KOPT-K1 (cell line): ENCODE measurements around the gene HSF2BP.
"Not testable (repeated sequence)": the region's sequence is repeated elsewhere in the genome, so short reads cannot be mapped to it uniquely, and the experiment has no call there.

Experiments used
- H3K27ac ChIP-seq: fragments of 200-600 bp; sonication (generic); 2 replicates; pipeline ENCODE4 v1.5.1; 2016; ENCODE audit warnings: antibody characterized with exemption, mild to moderate bottlenecking, low read depth, low read length; ENCODE audit not compliant: poor library complexity, severe bottlenecking
- H3K36me3 ChIP-seq: fragments of 200-600 bp; sonication (generic); 2 replicates; pipeline ENCODE4 v1.5.1; 2017; ENCODE audit warnings: antibody characterized with exemption, mild to moderate bottlenecking, low read length, moderate library complexity; ENCODE audit not compliant: insufficient read depth
- H3K9me3 ChIP-seq: fragments of 200-600 bp; sonication (generic); 2 replicates; pipeline ENCODE4 v1.5.1; 2017; ENCODE audit warnings: antibody characterized with exemption, low read length, mild to moderate bottlenecking; ENCODE audit not compliant: insufficient read depth, poor library complexity, severe bottlenecking

The HSF2BP gene

DNA sequence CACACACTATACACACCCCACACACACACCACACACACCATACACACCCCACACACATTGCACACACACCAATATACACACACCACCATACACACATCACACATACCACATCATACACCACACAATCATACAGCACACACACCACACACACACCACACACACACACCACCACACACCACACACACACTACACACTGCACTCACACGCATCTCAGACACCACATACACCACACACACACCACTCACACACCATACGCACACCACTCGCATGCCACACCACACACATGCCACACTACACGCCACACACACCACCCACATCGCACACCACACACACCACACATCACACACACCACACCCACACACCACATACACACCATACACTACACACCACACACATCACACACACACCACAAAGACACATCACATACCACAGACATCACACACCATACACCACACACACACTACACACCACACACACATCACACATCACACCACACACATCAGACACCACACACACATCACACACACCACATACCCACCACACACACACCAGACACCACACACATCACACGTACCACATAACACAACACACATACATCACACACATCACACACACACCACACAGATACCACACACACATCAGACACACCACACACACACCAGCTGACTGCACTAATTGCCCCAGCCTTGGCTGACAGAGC lies 54.6 kb downstream of the HSF2BP start:
- no peaks in the 10 kb centered on the region for H3K36me3 ChIP-seq
- H3K27ac ChIP-seq = no peak overlapping the region
- H3K9me3 ChIP-seq = no peaks in the 10 kb centered on the region

DNA sequence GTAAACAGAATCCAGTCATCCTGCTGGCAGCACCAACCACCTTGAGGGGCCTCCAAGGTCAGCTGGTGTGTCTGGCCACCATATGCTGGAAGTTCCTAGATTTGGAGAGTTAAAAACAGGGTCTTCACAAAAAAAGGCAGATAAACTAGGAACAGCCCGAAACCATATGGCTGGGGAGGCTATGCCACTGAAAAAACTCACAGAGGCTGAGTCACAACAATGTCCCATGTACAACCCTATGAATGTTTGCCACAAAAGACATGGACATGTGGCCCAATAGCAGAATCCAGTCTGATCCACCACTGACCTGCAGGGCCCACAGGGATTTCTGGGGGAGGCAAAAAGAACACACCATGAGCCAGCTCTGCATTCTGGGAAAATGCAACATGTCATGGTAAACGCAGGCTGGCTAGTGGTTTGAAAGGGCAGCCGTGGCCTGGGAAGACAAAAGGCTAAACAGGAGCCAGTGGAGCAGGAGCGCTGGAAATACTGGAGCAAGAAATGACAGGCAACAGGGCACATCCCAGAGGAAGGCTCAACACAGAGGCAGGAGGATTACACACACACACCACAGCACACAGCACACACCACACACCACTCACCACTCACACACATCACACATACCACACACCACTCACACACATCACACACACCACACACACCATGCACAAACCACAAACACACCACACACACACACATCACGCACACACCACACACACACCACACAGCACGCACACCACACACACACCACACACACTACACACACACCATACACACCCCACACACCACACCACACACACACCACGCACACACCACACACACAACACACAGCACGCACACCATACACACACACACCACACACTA lies 55.4 kb downstream of the HSF2BP start:
- H3K36me3 ChIP-seq = no peaks in the 10 kb centered on the region
- H3K9me3 ChIP-seq = no peaks in the 10 kb centered on the region
- H3K27ac ChIP-seq = peak overlapping the region; percentile 42

- Histone ChIP-seq H3K9me3 (no peaks in the 10 kb centered on the region), H3K36me3 (no peaks in the 10 kb centered on the region), H3K27ac (peak overlapping the region; percentile 42)
Measured at GRCh38 chr21:43603233-43603626, 56.1 kb downstream of the HSF2BP start.

DNA sequence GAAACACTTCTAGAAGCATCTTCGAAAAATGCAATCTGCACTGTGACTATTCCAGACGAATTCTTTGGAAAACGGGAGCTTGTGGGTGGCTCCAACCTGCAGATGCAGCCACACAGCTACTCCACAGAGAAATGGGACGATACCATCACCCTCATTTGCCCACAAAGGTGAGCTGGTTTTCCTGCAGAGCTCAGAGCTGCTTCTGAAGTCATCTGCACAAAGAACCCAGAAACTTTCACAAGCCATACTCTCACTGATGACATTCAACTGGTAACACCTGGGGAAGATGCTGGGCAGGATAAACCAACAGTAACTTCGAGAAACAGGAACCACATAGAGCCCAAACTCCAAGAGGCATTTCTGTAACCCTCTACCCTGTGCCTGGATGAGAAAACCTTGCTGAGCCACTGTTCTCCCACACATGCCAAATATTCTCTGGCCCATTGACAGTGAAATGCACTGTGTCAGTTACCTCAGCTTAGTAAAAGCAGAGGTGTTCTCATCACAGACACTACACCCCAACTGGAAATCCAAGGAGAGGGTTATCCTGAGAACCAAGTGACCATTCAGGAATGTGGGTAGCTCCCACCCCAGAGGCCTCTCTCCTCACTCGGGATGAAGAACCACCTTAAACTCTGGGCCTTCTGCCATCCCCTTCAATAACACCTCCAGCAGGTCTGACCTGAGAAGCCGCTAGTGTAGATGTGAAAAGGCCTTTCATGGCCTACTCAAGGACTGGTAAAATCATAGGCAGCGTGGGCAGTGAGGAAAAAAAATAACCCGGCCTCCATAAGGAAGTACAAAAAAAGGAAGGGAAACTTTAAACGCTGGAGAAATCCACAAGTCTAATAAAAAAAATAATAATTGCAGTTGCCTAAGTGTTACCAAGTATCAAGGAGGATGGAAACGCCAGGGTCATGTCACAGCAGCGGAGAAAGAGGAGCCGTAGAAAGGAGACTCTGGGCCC lies 56.7 kb downstream of the HSF2BP start:
- no peaks in the 10 kb centered on the region for H3K36me3 ChIP-seq
- peak overlapping the region; percentile 42 for H3K27ac ChIP-seq
- no peaks in the 10 kb centered on the region for H3K9me3 ChIP-seq

DNA sequence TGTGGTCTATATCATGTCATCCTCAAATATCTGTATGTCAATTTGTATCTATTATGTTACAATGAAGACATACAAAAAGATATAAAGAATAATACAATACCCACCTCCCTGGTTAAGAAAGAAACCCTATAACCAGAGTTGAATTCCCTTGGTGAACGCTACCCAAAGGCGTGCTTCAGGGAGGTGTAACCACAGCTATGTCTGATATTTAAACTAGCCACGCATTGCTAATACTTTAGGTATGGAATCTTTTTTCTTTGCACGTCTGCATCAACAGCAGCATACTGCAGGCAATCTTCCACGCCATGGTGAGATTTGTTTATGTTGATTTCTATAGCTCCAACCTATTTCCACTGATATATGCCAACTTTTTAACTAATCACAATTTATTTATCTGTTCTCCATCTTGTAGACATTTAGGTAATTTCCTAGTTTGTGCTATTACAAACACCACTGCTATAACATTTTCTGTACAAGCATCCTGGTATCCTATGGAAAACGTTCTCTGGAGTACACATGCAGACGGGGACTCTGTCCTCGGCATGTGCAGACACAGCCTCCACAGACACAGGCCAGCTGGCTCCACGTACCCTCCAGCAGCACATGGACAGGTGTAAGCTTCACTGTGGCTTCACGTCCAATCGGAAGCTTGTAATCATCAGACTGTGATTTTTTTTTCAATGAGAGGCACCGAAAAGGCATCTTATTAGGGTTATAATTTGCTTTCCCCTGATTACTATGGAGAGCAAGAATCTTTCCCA lies 58.5 kb downstream of the HSF2BP start:
- H3K9me3 ChIP-seq = no peaks in the 10 kb centered on the region
- H3K36me3 ChIP-seq = no peaks in the 10 kb centered on the region
- no peak overlapping the region for H3K27ac ChIP-seq

- no peaks in the 10 kb centered on the region for H3K36me3 ChIP-seq
- no peak overlapping the region for H3K27ac ChIP-seq
- no peaks in the 10 kb centered on the region for H3K9me3 ChIP-seq
Measured at GRCh38 chr21:43599728-43600127, 59.6 kb downstream of the HSF2BP start.

DNA sequence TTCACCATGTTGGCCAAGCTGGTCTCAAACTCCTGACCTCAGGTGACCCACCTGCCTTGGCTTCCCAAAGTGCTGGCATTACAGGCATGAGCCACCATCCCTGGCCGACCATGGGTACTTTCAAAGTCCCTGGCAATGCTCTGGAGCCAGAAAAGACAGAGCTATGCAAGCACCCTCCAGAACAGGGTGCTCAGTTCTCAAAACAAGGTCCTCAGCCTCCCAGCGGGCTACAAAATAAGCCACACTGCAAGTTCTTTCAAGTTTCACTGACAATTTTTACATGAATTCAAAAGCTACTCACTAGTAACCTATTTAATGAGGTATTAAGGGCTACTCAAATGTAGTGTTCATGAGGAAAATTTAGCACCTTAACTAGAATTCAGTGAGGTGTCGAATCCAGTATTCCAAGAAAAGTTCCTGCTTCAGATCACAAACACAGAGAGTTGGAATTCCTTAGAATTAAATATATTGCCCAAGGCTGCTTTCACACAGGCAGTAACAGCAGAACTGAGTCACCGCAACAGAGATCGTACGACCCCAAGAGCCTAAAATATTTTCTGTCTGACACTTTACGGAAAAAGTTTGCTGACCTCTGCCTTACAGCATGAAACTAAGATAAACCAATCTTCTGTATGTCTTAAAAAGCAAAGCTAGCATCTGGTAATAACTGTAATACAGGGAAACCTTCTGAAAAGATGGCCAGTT lies 60.7 kb downstream of the HSF2BP start:
- no peaks in the 10 kb centered on the region for H3K9me3 ChIP-seq
- H3K27ac ChIP-seq = no peak overlapping the region
- no peaks in the 10 kb centered on the region for H3K36me3 ChIP-seq

DNA sequence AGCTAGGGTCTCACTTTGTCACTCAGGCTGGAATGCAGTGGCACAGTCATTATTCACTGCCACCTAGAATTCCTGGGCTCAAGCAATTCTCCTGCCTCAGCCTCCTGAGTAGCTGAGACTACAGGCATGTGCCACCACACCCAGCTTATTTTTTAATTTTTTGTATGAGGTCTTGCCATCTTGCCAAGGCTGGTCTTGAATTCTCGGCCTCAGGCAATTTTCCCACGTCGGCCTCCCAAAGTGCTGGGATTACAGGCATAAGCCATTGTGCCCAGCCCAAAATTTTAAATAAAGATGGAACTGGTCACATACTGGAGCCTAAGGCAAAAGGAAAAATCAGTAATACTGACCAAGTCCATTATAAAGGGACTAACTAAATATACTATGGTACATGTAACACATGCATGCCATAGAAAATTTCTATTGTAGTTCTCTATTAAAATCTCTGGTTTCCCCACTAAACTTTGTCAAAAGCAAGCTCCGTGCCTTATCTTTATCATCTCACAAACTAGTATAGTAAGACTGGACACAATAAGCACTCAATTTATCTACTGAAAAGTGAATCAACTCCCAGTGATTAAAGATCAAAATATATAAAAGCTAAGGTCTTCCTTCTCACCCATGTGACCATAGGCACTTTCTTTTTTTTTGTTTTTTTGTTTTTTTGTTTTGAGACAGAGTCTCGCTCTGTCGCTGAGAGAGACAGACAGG lies 61.6 kb downstream of the HSF2BP start:
- Histone ChIP-seq H3K36me3 (no peaks in the 10 kb centered on the region), H3K27ac (no peak overlapping the region), H3K9me3 (no peaks in the 10 kb centered on the region)

GRCh38 chr21:43597052-43597451 lies 62.2 kb downstream of the HSF2BP start:
- no peaks in the 10 kb centered on the region for H3K36me3 ChIP-seq
- no peaks in the 10 kb centered on the region for H3K9me3 ChIP-seq
- no peak overlapping the region for H3K27ac ChIP-seq

GRCh38 chr21:43596616-43597015 lies 62.7 kb downstream of the HSF2BP start:
- Histone ChIP-seq H3K27ac (no peak overlapping the region), H3K36me3 (no peaks in the 10 kb centered on the region)

GRCh38 chr21:43595769-43596168 lies 63.5 kb downstream of the HSF2BP start:
- not testable (repeated sequence) for H3K9me3 ChIP-seq, H3K27ac ChIP-seq, H3K36me3 ChIP-seq

More at GRCh38 chr21:43596616-43597015, 62.7 kb downstream of the HSF2BP start:
- H3K9me3 ChIP-seq = no peaks in the 10 kb centered on the region

- Histone ChIP-seq H3K9me3 (no peaks in the 10 kb centered on the region), H3K27ac (no peak overlapping the region), H3K36me3 (no peaks in the 10 kb centered on the region)
Measured at GRCh38 chr21:43593078-43593477, 66.2 kb downstream of the HSF2BP start.

DNA sequence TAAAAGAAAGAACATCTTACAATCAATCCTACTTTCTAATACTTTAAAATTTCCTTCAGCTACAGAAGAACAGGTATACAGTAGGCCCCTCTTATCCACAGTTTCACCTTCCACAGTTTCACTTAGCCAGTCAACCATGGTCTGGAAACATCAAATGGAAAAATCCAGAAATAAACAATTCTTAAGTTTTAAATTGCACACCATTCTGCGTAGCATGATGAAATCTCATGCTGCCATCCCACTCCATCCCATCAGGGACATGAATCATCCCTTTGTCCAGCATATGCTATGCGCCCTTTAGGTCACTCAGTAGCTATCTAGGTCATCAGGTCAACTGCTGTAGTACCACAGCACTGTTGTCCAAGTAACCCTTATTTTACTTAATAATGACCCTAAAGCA lies 67.7 kb downstream of the HSF2BP start:
- Histone ChIP-seq H3K9me3 (no peaks in the 10 kb centered on the region), H3K36me3 (no peaks in the 10 kb centered on the region), H3K27ac (no peak overlapping the region)
